ENCODE measurements around the gene RTP3. TPM values are rescaled to one million over a fixed set of nuclear protein-coding genes. Genes with fewer than 3 reads are reported as not detected.
"Not testable (repeated sequence)": the region's sequence is repeated elsewhere in the genome, so short reads cannot be mapped to it uniquely, and the experiment has no call there.

The RTP3 gene
- total RNA-seq, 1 experiment from 2014 or later = 0.06 TPM

GRCh38 chr3:46517784-46518181 is 20.0 kb downstream of the RTP3 start:
- no peak for DNase-seq (ENCODE audit: low spot score)

DNA sequence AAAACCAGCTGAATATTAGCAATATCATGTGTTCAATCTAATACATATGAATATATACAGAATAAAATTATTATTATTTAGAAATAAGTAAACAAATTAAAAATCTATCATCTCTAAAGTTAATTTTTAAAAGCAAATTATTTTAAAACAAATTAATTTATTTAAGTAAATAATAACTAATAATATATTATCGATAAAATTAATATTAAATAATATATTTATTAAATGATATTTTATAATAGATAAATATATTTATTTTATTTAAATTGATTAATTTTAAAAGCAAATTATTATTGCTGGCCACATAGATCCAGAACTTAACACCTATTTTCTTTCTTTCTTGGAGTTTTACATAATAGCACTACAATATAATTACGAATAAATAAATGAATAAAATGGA is 22.2 kb downstream of the RTP3 start:
- DNase-seq (ENCODE audit: low spot score) = no peak

- DNase-seq (ENCODE audit: low spot score) = no peak
These were observed 22.8 kb downstream of the RTP3 start for GRCh38 chr3:46520531-46520930.

DNA sequence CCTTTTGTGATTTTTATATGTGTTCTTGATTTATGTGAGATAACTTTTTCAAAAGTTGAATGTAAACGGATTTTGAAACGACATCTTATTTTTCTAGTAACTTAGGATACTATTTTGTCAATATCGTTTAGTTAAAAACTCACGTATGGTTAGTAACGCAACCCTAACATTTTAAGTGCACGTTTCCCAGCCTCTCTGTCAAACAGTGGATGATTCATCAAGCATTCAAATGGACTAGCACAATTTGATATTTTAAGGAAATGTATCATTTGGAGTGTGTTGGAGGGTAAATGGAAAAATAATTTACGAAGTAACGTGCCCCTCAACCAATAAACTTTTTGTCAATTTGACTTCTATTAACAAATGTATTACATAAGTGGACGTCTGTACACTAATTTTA is 23.3 kb downstream of the RTP3 start:
- DNase-seq (ENCODE audit: low spot score) = no peak

DNA sequence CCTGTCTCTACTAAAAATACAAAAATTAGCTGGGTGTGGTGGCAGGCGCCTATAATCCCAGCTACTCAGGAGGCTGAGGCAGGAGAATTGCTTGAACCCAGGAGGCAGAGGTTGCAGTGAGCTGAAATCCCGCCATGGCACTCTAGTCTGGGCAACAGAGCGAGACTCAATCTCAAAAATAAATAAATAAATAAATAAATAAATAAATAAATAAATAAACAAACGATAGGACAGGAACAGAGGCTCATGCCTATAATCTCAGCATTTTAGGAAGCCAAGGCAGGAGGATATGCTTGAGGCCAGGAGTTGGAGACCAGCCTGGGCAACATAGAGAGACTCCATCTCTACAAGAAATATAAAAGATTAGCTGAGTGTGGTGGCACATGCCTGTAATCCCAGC is 24.4 kb downstream of the RTP3 start:
- DNase-seq (ENCODE audit: low spot score) = not testable (repeated sequence)

GRCh38 chr3:46523556-46523955 is 25.8 kb downstream of the RTP3 start:
- no peak for DNase-seq (ENCODE audit: low spot score)

DNA sequence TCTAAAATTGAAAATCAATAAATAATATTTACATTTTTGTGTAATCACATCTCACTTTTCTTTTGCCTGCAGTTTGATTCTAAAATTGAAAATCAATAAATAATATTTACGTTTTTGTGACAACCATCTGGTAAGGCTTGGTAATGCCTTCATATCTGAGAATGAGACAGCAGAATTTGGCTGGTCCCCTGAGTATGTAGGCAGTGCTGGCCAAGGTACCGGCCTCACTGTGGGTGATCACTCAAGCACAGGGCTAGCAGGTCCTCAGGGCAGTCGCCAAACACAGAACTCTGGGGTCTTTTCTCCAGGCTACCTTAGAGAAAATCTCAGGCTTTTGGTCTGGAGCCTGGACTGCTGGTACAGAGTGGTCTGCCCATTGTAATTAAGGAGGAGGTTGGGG is 26.2 kb downstream of the RTP3 start:
- no peak for DNase-seq (ENCODE audit: low spot score)

GRCh38 chr3:46524832-46525231 is 27.1 kb downstream of the RTP3 start:
- no peak for DNase-seq (ENCODE audit: low spot score)

GRCh38 chr3:46527239-46527638 is 29.5 kb downstream of the RTP3 start:
- no peak for DNase-seq (ENCODE audit: low spot score)

DNA sequence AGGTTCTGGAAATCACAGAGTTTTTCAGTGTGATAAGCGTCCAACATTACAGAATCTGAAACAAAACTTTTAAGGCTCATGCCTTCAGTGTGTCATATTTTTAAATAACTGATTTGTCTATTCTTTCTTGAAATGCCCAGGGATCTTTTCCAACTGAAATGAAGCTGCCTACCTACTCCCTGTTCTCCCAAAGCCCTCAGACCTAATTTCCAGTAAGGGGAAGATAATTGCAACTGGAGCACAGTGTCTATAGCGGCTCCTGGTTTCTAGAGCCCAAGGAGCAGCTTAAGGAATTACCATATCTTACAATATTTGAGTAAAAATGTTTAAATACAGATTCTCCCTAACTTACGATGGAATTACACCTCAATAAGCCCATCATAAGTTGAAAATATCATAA is 35.3 kb downstream of the RTP3 start:
- no peak for DNase-seq (ENCODE audit: low spot score)

GRCh38 chr3:46535746-46536145 is 38.0 kb downstream of the RTP3 start:
- no peak for DNase-seq (ENCODE audit: low spot score)

GRCh38 chr3:46536758-46537157 is 39.0 kb downstream of the RTP3 start:
- no peak for DNase-seq (ENCODE audit: low spot score)

- DNase-seq (ENCODE audit: low spot score) = no peak
These were observed 39.5 kb downstream of the RTP3 start for GRCh38 chr3:46537316-46537715.

DNA sequence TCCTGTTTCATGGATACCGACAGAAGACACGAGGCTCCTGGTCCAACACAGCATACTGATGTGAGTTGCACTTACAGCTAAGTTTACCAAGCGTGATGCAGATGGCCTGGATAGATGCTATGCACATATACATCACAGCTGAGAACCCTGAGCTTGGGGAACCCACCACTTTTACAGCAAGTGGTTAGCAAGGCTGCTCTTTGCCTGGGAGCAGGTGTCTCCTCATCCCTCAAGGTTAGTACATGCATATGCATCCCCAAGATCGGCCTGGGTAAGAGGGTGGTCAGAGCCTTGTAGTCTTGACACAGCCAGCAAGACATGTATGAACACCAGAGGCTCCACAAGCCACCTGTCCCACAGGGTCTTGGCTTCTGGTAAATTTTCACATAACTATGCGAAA is 40.0 kb downstream of the RTP3 start:
- no peak for DNase-seq (ENCODE audit: low spot score)

GRCh38 chr3:46538425-46538802 is 40.6 kb downstream of the RTP3 start:
- DNase-seq (ENCODE audit: low spot score) = not testable (repeated sequence)

DNA sequence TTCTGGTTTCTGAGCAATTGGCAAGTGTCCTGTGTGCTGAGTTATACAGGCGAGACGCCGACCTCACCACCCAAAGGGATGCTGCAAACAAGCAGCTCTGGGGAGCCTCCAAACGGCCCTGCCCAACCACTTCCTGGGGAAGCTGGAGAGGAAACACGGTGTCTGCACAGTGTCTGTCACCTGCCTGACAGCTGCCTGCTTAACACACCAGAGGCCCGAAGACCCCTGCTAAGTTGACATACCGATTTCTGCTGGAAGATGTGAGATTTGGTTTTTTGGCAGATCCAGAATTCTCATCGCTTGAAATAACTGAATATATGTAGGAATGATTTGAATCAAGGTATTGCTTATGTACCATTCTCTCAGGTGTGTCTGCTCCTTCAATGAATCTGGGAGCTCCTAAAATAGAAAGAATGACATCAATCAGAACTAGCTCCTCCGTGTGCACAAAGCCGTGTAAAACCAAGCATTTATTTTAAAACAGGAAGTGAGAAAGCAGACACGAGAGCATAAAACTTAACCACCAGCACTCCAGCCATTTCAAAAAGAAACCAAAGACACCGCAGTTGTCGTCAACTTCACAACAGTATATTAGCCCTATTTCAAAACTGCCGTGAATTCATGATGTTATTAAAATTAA is 41.1 kb downstream of the RTP3 start:
- no peak for DNase-seq (ENCODE audit: low spot score)

GRCh38 chr3:46539443-46540005 is 41.7 kb downstream of the RTP3 start:
- no peak for DNase-seq (ENCODE audit: low spot score)

GRCh38 chr3:46540550-46540949 is 42.8 kb downstream of the RTP3 start:
- DNase-seq (ENCODE audit: low spot score) = no peak

GRCh38 chr3:46541835-46542234 is 44.1 kb downstream of the RTP3 start:
- no peak for DNase-seq (ENCODE audit: low spot score)

- no peak for DNase-seq (ENCODE audit: low spot score)
These were observed 44.6 kb downstream of the RTP3 start for GRCh38 chr3:46542344-46542743.

GRCh38 chr3:46542801-46543201 is 45.0 kb downstream of the RTP3 start:
- DNase-seq (ENCODE audit: low spot score) = no peak

DNA sequence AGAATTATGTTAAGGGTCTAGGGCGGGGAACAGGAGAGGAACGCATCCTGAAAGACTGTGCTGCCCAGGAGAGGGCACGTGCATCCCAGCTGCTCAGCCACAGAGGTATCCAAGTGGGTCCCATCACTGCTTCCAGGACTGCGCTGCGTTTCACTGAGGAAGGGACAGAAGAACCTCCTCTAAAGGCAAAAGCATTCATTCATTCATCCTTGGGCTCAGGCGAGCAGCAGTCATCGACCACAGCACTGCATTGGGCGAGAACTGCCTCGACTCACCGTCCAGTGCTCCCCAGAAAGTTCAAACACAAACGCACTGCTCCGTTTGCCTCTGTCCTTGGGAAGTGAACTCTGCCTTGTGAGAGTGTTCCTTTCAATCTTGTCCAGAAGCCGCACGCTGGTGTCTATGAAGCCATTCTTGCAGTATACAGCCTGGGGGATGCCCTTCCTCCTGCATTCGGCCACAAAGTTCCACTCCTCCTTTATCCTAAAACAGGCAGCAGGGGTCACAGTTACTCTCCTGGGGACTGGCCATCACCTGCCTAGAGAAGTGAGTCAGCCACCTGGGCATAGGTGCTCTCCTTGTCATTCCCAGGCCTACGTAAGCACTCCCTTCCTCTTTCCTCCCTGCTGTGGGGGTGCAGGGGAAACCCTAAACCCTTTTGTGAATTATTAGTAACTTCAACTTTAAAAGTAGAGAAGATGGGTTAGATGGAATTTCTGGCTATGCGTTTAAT is 47.2 kb downstream of the RTP3 start:
- DNase-seq (ENCODE audit: low spot score) = no peak
